ENCODE results near the gene GNAT1.

- TF ChIP-seq, protein P1, sequence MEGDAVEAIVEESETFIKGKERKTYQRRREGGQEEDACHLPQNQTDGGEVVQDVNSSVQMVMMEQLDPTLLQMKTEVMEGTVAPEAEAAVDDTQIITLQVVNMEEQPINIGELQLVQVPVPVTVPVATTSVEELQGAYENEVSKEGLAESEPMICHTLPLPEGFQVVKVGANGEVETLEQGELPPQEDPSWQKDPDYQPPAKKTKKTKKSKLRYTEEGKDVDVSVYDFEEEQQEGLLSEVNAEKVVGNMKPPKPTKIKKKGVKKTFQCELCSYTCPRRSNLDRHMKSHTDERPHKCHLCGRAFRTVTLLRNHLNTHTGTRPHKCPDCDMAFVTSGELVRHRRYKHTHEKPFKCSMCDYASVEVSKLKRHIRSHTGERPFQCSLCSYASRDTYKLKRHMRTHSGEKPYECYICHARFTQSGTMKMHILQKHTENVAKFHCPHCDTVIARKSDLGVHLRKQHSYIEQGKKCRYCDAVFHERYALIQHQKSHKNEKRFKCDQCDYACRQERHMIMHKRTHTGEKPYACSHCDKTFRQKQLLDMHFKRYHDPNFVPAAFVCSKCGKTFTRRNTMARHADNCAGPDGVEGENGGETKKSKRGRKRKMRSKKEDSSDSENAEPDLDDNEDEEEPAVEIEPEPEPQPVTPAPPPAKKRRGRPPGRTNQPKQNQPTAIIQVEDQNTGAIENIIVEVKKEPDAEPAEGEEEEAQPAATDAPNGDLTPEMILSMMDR (IDR thresholded peaks at IDR 0.05; ENCODE audit: insufficient read depth, low read length, poor library complexity, severe bottlenecking): no peak
- no peak for TF ChIP-seq EZH2phosphoT487 (conservative IDR thresholded peaks at IDR 0.05; ENCODE audit: low read length)
These were observed 27.6 kb upstream of the GNAT1 start for GRCh38 chr3:50163572-50164455.

Data from SU-DHL-6 (cell line).